GM10266 (cell line): ENCODE results near the gene RGL2.
A peak's percentile ranks its signal among the peaks of the same experiment; 100 is the strongest.

ENCODE experiments used
- DNase-seq: peaks from one replicate; pipeline ENCODE4 v3.0.0; 2012; ENCODE audit errors: extremely low spot score
- TF ChIP-seq, protein P1 (sequence below): IDR thresholded peaks from 2 replicates; pipeline ENCODE4 v1.5.1; 2012; ENCODE audit warnings: mild to moderate bottlenecking, low read depth; ENCODE audit not compliant: control insufficient read depth, insufficient read depth; ENCODE audit errors: missing control alignments

The RGL2 gene

DNA sequence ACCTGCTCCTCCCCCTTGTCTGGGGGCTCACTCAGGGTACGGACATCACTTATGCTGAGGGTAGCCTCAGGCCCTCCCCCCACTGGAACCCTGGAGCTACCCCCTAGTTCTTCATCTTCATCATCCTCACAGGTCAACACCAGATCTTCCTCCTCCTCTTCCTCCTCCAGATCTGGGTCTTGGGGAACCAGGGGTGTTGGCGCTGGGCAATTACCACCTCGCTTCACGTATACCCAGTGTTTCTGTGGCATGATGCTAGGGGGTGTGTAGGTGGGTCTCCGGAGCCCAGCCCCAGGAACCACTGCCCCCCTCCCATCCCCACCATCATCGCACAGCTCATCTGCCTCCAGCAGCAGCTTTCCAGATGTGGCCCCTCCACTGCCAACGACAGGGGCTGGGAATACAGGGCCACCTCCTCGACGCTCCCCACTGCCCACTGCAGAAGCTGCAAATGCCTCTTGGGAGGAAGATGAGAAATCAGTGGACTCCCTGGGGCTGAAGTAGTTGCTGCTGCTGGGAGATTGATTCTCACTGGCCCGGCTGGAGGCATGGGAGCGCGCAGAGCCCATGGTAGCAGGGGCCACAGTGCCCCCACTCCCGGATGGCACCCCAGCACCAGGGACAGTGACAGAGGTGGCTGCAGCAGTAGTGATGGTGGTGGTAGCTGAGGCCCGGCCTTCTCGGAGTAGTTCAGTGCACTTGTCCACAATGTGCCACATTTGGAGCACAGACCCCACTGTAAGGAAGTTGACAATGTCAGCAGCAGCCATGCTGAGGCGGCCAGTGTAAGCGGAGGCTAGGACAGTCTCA lies 17.3 kb upstream of the RGL2 start:
- TF ChIP-seq, protein P1, sequence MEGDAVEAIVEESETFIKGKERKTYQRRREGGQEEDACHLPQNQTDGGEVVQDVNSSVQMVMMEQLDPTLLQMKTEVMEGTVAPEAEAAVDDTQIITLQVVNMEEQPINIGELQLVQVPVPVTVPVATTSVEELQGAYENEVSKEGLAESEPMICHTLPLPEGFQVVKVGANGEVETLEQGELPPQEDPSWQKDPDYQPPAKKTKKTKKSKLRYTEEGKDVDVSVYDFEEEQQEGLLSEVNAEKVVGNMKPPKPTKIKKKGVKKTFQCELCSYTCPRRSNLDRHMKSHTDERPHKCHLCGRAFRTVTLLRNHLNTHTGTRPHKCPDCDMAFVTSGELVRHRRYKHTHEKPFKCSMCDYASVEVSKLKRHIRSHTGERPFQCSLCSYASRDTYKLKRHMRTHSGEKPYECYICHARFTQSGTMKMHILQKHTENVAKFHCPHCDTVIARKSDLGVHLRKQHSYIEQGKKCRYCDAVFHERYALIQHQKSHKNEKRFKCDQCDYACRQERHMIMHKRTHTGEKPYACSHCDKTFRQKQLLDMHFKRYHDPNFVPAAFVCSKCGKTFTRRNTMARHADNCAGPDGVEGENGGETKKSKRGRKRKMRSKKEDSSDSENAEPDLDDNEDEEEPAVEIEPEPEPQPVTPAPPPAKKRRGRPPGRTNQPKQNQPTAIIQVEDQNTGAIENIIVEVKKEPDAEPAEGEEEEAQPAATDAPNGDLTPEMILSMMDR = no peak
- DNase-seq = no peak

DNA sequence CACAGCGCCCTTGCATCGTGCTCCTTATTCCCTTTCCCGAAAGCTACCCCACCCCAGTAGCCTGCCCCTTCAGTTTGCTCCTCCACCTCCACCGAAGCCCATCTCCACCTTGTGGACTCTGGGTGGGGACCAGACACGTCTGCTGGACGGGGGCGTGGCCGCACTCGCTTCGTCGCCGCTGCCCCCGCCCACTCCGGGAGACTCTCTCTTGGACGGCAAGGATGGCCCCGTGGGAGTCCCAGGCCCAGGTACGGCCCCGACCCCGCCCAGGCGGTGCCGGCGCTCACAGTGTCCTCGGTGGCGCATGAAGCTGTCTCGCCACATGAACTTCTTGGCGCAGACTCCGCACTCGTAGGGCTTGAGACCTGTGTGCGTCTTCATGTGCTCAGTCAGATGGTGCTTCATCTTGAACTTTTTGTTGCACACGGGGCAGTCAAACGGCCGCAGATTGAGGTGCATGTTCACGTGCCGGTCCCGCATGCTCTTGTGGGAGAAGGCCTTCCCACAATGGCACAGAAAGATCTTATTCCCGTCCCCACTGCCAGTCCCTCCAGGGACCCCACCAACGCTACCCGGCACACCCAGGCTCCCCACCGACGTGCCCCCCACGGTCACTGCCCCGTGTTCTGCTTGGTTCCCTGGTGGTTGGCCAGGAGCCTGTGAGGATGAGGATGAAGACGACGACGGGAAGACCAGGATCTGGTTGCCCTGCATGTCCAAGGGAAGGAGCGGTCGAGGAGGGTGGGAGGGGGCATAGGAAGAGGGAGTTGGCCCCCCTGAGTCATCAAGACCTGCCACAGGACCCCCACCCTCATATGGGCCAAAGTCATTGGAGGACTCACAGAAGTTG lies 16.4 kb upstream of the RGL2 start:
- TF ChIP-seq, protein P1 = no peak
- DNase-seq = no peak

DNA sequence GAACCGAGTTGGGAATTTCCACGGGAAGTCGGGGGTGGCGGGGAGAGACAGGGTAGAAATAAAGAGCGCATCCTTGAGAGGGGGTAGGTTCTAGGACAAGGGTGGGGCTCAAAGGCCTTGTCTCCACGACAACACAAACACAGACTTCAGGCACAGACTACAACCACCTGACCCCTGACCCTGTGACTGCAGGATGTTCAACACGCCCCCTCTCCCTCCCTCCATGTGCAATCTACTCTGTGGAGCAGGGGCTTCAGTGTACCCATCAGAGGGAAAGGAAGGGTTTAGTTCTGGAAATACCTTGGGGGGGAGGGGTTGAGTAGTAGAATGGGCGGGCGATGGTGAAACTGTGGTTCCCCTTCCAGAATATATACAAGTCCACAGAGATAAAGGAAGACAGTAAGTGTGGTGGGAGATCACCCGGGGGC lies 15.8 kb upstream of the RGL2 start:
- DNase-seq = peak; percentile 77
- TF ChIP-seq, protein P1 = no peak

DNA sequence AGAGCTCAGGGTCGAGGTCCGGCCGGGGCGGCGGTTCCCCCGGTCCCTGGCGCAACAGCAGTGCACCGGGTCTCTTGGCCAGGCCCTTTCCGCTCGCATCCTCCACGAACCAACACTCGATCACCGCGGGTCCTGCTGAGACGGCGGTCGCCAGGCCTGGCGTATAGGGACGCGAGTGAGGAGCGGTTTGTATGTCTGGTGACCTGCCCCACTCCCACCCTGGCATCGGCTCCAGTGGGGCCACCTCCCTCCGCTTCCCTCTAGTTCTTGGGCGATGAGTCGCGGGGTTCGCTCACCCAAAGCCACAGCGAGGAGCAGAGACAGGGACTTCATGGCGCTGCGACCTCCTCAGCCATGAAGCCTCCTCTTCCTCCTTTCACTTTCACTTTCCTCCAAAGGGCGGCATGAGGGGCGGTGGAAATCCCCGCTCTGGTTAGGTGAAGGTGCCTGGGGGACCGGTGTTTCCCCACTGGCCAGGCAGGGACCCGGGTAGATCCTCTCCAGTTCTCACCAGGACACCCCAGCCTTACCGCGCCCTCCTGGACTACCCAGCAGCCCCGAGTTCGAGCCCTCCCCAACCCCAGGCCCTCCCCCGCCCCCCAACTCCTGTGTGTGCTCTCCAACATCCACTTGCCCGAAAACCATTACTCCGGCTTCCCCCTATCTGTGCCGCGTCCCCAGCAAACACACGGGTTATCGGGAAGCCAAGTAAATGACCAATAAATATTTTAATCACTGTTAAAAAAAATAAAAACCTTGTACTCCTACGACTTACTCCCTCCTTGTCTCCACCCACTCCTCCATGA lies 15.2 kb upstream of the RGL2 start, which contains the start of gene TAPBP:
TSS of gene TAPBP (minus strand) at position 370 of the 806 bp plus-strand sequence. CDS start at position 333, 37 bp downstream.
- TF ChIP-seq, protein P1 = no peak

DNA sequence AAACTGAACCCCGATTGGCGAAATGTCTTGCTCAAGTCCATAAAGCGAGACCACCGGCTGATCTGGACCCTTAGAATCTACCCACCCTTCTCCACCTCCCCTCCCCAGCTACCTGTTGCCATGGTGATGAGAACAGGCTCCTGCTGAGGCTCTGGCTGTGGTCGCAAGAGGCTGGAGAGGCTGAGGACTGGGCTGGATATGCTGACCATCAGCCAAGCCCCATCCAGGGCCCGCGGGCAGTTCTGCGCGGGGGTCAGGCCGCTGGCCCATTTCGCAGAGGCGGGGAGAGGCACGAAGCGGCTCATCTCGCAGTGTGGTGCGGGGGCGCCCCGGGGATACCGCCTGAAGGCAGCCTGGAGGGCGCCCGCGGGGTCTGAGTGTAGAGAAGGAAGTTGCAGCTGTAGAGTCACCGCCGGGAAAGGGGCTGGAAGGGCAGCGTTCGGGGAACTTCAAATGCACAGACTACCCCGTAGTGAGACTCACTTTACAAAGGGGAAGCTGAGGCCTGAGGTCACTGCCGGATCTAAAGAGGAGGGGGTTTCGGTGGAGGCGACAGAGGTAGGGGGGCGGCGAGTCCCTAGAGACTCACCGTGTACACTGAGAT lies 14.5 kb upstream of the RGL2 start:
- peak; percentile 38 for DNase-seq
- TF ChIP-seq, protein P1 = no peak

More for the DNA sequence above, 15.2 kb upstream of the RGL2 start, which contains the start of gene TAPBP:
- DNase-seq = peak; percentile 89

DNA sequence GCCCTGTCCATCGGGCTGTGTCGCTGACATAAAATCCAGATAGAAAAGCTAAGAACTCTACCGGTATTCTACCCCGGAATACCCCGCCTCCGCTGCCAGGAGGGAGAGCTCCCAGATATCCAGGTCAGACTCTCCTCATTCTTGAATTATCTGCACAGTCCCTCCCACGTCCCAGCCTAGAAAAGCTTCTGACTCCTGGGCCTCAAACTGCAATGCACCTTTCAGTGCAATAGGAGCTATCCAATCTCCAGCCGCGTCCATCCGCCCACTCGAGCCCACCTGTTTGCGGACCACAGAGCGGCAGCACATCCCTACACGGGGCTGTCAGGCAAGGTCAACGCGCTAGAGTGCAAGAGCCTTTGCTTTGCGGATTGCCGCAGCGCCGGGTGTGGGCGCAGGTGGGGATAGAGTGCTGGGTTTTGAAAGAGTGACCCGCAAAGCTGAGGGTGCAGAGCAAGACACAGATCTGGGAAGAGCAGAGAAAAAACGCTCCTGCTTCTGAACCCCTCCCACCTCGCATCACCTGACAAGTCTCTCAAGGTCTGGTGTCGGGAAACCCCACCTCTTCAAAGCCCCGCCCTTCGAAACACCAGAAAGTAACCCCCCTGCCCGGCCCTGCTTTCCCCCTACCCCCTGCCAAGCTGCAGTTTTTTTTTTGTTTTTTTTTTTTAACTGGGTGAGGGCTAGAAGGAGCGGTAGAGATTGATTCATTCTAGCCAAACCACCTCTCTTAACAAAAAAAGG lies 13.8 kb upstream of the RGL2 start:
- DNase-seq = peak; percentile 87
- TF ChIP-seq, protein P1 = no peak
